HG03280 (cell line): Measurements from ENCODE around the gene MIDN.

Source experiments
- ATAC-seq: cut with Tn5 transposase; IDR thresholded peaks from one replicate; pipeline ENCODE4 v1.9.1; 2021; ENCODE audit warnings: mild to moderate bottlenecking, moderate library complexity; ENCODE audit not compliant: unreplicated experiment

Gene MIDN

GRCh38 chr19:1280636-1281568 lies 32.5 kb downstream of the MIDN start:
- no peak for ATAC-seq

GRCh38 chr19:1281569-1282287 lies 33.3 kb downstream of the MIDN start:
- ATAC-seq: no peak

GRCh38 chr19:1282588-1283206 lies 34.3 kb downstream of the MIDN start:
- no peak for ATAC-seq

- ATAC-seq: no peak
Measured at GRCh38 chr19:1283207-1283916, 35.0 kb downstream of the MIDN start.

GRCh38 chr19:1283917-1284292 lies 35.5 kb downstream of the MIDN start:
- no peak for ATAC-seq

- no peak for ATAC-seq
Measured at GRCh38 chr19:1284293-1284978, 36.1 kb downstream of the MIDN start.

- no peak for ATAC-seq
Measured at GRCh38 chr19:1284979-1285736, 36.8 kb downstream of the MIDN start.

GRCh38 chr19:1285737-1286360 lies 37.5 kb downstream of the MIDN start, which contains the start of gene EFNA2:
EFNA2 (plus strand) TSS chr19:1285873; CDS start chr19:1286169, 296 bp downstream.
- ATAC-seq: no peak

GRCh38 chr19:1286487-1287353 lies 38.3 kb downstream of the MIDN start:
- ATAC-seq: no peak

GRCh38 chr19:1287354-1288225 lies 39.2 kb downstream of the MIDN start:
- ATAC-seq: no peak

GRCh38 chr19:1288226-1288612 lies 39.8 kb downstream of the MIDN start:
- ATAC-seq: no peak

GRCh38 chr19:1288833-1289685 lies 40.7 kb downstream of the MIDN start:
- no peak for ATAC-seq

- ATAC-seq: no peak
Measured at GRCh38 chr19:1289686-1290025, 41.3 kb downstream of the MIDN start.

GRCh38 chr19:1290196-1290702 lies 41.9 kb downstream of the MIDN start:
- ATAC-seq: no peak

- no peak for ATAC-seq
Measured at GRCh38 chr19:1290703-1291651, 42.6 kb downstream of the MIDN start.
